ENCODE measurements around the gene FKBP6. TPM values are rescaled to one million over a fixed set of nuclear protein-coding genes. Genes with fewer than 3 reads are reported as not detected.
"Not testable (repeated sequence)": the region's sequence is repeated elsewhere in the genome, so short reads cannot be mapped to it uniquely, and the experiment has no call there.

FKBP6 gene
- total RNA-seq, 1 donor from 2014 or later: not detected

DNA sequence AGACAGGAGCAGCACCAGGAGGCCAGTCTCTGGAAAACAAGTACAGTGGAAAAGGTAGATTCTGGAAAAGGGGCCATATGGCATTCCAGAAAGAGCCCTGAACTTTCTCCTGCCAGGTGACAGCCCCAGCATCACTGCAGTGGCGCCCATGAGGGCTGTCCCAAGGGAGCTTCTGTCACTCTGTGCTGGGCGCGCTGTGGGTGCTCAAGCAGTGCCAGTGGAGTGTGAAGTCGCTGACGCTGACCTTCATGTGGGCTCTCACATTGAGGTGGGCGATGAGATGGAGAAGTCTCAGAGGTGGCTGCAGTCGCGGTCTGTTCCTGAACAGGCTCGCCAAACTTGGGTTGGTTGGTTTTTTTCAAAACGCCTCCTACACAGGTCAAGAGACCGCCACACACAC lies 38.2 kb downstream of the FKBP6 start:
- H3K9me3 Mint-ChIP-seq: no peaks in the 10 kb centered on the region
- no peak overlapping the region for H3K27ac Mint-ChIP-seq
- no peaks in the 10 kb centered on the region for H3K27me3 Mint-ChIP-seq (ENCODE audit: insufficient read depth)
- no peak overlapping the region for H3K4me3 Mint-ChIP-seq
- no peaks in the 10 kb centered on the region for H3K4me1 Mint-ChIP-seq (ENCODE audit: low read depth)
- no peak for DNase-seq (ENCODE audit: low spot score)
- intact Hi-C loops (cut with micrococcal nuclease): no loop called here
- H3K36me3 Mint-ChIP-seq (ENCODE audit: low read depth): no peaks in the 10 kb centered on the region

- H3K27ac Mint-ChIP-seq: no peak overlapping the region
These were observed 39.0 kb downstream of the FKBP6 start for GRCh38 chr7:73366990-73367389.

GRCh38 chr7:73369009-73369408 lies 41.0 kb downstream of the FKBP6 start:
- no peaks in the 10 kb centered on the region for H3K27me3 Mint-ChIP-seq (ENCODE audit: insufficient read depth)
- no peaks in the 10 kb centered on the region for H3K36me3 Mint-ChIP-seq (ENCODE audit: low read depth)
- no peak for DNase-seq (ENCODE audit: low spot score)
- H3K4me3 Mint-ChIP-seq: no peak overlapping the region
- H3K9me3 Mint-ChIP-seq: no peaks in the 10 kb centered on the region
- no peak overlapping the region for H3K27ac Mint-ChIP-seq
- no peaks in the 10 kb centered on the region for H3K4me1 Mint-ChIP-seq (ENCODE audit: low read depth)
- intact Hi-C loops (cut with micrococcal nuclease): no loop called here

More at GRCh38 chr7:73366990-73367389, 39.0 kb downstream of the FKBP6 start:
- Mint-ChIP-seq H3K36me3 (ENCODE audit: low read depth) (no peaks in the 10 kb centered on the region), H3K27me3 (ENCODE audit: insufficient read depth) (no peaks in the 10 kb centered on the region), H3K4me1 (ENCODE audit: low read depth) (no peaks in the 10 kb centered on the region), H3K9me3 (no peaks in the 10 kb centered on the region), H3K4me3 (no peak overlapping the region)
- intact Hi-C loops (cut with micrococcal nuclease): no loop called here
- no peak for DNase-seq (ENCODE audit: low spot score)

DNA sequence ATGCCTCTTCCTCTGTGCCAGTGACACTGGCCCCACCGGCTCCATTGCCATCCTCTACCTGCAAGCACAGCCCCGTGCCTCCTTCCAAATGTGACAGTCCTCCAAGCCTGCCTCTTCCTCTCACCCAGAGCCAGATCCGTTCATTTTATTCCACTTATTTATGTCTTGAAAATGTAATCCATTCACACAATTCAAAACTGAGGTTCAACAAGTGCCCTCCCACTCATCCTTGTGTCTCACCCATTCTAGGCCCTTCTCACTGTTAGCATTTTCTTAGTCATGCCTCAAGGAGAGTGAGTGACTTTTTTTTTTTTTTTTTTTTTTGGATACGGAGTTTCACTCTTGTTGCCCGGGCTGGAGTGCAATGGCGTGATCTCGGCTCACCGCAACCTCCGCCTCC lies 41.7 kb downstream of the FKBP6 start:
- H3K4me1 Mint-ChIP-seq (ENCODE audit: low read depth): no peaks in the 10 kb centered on the region
- H3K27ac Mint-ChIP-seq: no peak overlapping the region
- intact Hi-C loops (cut with micrococcal nuclease): no loop called here
- no peaks in the 10 kb centered on the region for H3K27me3 Mint-ChIP-seq (ENCODE audit: insufficient read depth)
- H3K4me3 Mint-ChIP-seq: no peak overlapping the region
- H3K36me3 Mint-ChIP-seq (ENCODE audit: low read depth): no peaks in the 10 kb centered on the region
- no peak for DNase-seq (ENCODE audit: low spot score)
- no peaks in the 10 kb centered on the region for H3K9me3 Mint-ChIP-seq

GRCh38 chr7:73373741-73374140 lies 45.8 kb downstream of the FKBP6 start:
- Mint-ChIP-seq H3K27ac (no peak overlapping the region), H3K27me3 (ENCODE audit: insufficient read depth) (peaks cover 8% of the 10 kb centered on the region), H3K4me1 (ENCODE audit: low read depth) (no peaks in the 10 kb centered on the region), H3K4me3 (no peak overlapping the region), H3K36me3 (ENCODE audit: low read depth) (no peaks in the 10 kb centered on the region), H3K9me3 (no peaks in the 10 kb centered on the region)
- intact Hi-C loops (cut with micrococcal nuclease): no loop called here
- no peak for DNase-seq (ENCODE audit: low spot score)

DNA sequence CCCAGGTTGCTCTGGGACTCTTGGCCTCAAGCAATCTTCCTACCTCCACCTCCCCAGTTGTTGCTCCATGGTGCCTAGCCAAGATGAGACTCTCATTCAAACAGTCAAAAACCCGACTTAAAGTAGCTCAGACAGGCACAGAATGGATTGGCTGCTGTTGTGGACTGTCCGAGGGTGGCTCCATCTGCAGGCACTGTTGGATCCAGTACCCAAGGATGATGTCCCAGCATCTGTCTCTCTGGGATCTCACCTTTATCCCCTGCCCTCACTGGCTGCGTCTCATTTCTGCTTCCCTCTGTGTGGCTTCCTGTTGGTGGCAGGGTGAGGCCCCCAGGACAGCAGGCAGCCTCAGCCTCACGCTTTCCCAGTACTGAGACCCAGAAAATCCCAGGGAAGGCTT lies 48.3 kb downstream of the FKBP6 start:
- DNase-seq (ENCODE audit: low spot score); H3K27ac Mint-ChIP-seq; H3K36me3 Mint-ChIP-seq (ENCODE audit: low read depth); H3K4me3 Mint-ChIP-seq; intact Hi-C loops (cut with micrococcal nuclease); H3K4me1 Mint-ChIP-seq (ENCODE audit: low read depth); H3K9me3 Mint-ChIP-seq: not testable (repeated sequence)
- peaks cover 11% of the 10 kb centered on the region for H3K27me3 Mint-ChIP-seq (ENCODE audit: insufficient read depth)

- no peaks in the 10 kb centered on the region for H3K4me1 Mint-ChIP-seq (ENCODE audit: low read depth)
- H3K27ac Mint-ChIP-seq: no peak overlapping the region
- H3K36me3 Mint-ChIP-seq (ENCODE audit: low read depth): no peaks in the 10 kb centered on the region
- H3K9me3 Mint-ChIP-seq: peaks cover 4% of the 10 kb centered on the region
- no peak for DNase-seq (ENCODE audit: low spot score)
- intact Hi-C loops (cut with micrococcal nuclease): no loop called here
- H3K4me3 Mint-ChIP-seq: no peak overlapping the region
- peaks cover 15% of the 10 kb centered on the region for H3K27me3 Mint-ChIP-seq (ENCODE audit: insufficient read depth)
These were observed 48.9 kb downstream of the FKBP6 start for GRCh38 chr7:73376671-73377412.

GRCh38 chr7:73377413-73378200 lies 49.6 kb downstream of the FKBP6 start:
- H3K4me3 Mint-ChIP-seq; H3K27ac Mint-ChIP-seq; H3K9me3 Mint-ChIP-seq; DNase-seq (ENCODE audit: low spot score); H3K36me3 Mint-ChIP-seq (ENCODE audit: low read depth); H3K4me1 Mint-ChIP-seq (ENCODE audit: low read depth); intact Hi-C loops (cut with micrococcal nuclease): not testable (repeated sequence)
- peaks cover 16% of the 10 kb centered on the region for H3K27me3 Mint-ChIP-seq (ENCODE audit: insufficient read depth)

GRCh38 chr7:73382934-73383503 lies 55.1 kb downstream of the FKBP6 start:
- Mint-ChIP-seq H3K27ac (no peak overlapping the region), H3K36me3 (ENCODE audit: low read depth) (no peaks in the 10 kb centered on the region), H3K9me3 (peaks cover 25% of the 10 kb centered on the region), H3K27me3 (ENCODE audit: insufficient read depth) (peaks cover 15% of the 10 kb centered on the region), H3K4me1 (ENCODE audit: low read depth) (no peaks in the 10 kb centered on the region), H3K4me3 (no peak overlapping the region)
- intact Hi-C loops (cut with micrococcal nuclease): no loop called here
- DNase-seq (ENCODE audit: low spot score): no peak

- peaks cover 3% of the 10 kb centered on the region for H3K27me3 Mint-ChIP-seq (ENCODE audit: insufficient read depth)
- no peaks in the 10 kb centered on the region for H3K4me1 Mint-ChIP-seq (ENCODE audit: low read depth)
- no peak overlapping the region for H3K27ac Mint-ChIP-seq
- DNase-seq (ENCODE audit: low spot score): no peak
- H3K9me3 Mint-ChIP-seq: peaks cover 35% of the 10 kb centered on the region
- H3K4me3 Mint-ChIP-seq: no peak overlapping the region
- H3K36me3 Mint-ChIP-seq (ENCODE audit: low read depth): peaks cover 2% of the 10 kb centered on the region
- intact Hi-C loops (cut with micrococcal nuclease): no loop called here
These were observed 59.4 kb downstream of the FKBP6 start for GRCh38 chr7:73387221-73387828.

DNA sequence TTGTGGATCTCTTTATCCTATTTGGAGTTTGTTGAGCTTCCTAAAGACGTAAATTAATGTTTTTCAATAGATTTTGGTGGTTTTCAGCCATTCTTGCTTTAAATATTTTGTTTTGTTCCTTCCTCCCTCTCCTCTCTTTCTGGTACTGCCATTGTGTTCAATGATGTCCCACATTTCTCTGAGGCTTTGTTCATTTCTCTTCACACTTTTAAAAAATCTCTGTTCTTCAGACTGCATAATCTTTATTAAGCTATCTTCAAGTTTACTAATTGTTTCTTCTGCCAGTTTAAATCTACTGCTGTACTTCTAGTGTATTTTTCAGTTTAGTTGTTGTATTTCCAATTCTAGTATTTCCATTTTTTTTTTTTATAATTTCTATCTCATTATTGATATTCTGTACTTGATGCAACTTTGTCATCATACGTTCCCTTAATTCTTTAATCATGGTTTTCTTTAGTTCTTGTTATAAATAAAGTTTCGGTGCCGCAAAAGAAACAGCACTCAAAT lies 60.0 kb downstream of the FKBP6 start:
- Mint-ChIP-seq H3K4me1 (ENCODE audit: low read depth) (no peaks in the 10 kb centered on the region), H3K27me3 (ENCODE audit: insufficient read depth) (peaks cover 3% of the 10 kb centered on the region), H3K36me3 (ENCODE audit: low read depth) (peaks cover 2% of the 10 kb centered on the region), H3K27ac (no peak overlapping the region), H3K4me3 (no peak overlapping the region), H3K9me3 (peaks cover 33% of the 10 kb centered on the region)
- intact Hi-C loops (cut with micrococcal nuclease): no loop called here
- DNase-seq (ENCODE audit: low spot score): no peak

- Mint-ChIP-seq H3K36me3 (ENCODE audit: low read depth) (peaks cover 2% of the 10 kb centered on the region), H3K27ac (no peak overlapping the region), H3K27me3 (ENCODE audit: insufficient read depth) (no peaks in the 10 kb centered on the region), H3K4me3 (no peak overlapping the region), H3K4me1 (ENCODE audit: low read depth) (no peaks in the 10 kb centered on the region), H3K9me3 (peaks cover 23% of the 10 kb centered on the region)
- intact Hi-C loops (cut with micrococcal nuclease): no loop called here
- no peak for DNase-seq (ENCODE audit: low spot score)
These were observed 63.4 kb downstream of the FKBP6 start for GRCh38 chr7:73391396-73391795.

DNA sequence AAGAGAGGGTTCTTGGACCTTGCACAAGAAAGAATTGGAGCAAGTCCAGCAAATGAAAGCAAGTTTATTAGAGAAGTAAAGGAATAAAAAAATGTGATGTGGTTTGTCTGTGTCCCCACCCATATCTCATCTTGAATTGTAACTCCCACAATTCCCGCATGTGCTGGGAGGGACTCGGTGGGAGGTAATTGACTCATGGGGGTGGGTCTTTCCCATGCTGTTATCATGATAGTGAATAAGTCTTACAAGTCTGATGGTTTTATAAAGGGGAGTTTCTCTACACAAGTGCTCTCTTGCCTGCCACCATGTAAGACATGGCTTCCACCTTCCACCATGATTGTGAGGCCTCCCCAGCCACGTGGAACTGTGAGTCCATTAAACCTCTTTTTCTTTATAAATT lies 66.5 kb downstream of the FKBP6 start:
- H3K27ac Mint-ChIP-seq: no peak overlapping the region
- H3K36me3 Mint-ChIP-seq (ENCODE audit: low read depth): no peaks in the 10 kb centered on the region
- no peaks in the 10 kb centered on the region for H3K4me1 Mint-ChIP-seq (ENCODE audit: low read depth)
- no peak for DNase-seq (ENCODE audit: low spot score)
- peaks cover 8% of the 10 kb centered on the region for H3K9me3 Mint-ChIP-seq
- H3K4me3 Mint-ChIP-seq: no peak overlapping the region
- intact Hi-C loops (cut with micrococcal nuclease): no loop called here
- no peaks in the 10 kb centered on the region for H3K27me3 Mint-ChIP-seq (ENCODE audit: insufficient read depth)
